Suppressor macrophage treated with lipopolysaccharide for 4 hours (primary cell): ENCODE data around the gene EPB41L3.
"Not testable (repeated sequence)": the region's sequence is repeated elsewhere in the genome, so short reads cannot be mapped to it uniquely, and the experiment has no call there.

Experiments
- DNase-seq: peaks from one replicate; pipeline ENCODE4 v3.0.0-alpha.2; 2020

The EPB41L3 gene

DNA sequence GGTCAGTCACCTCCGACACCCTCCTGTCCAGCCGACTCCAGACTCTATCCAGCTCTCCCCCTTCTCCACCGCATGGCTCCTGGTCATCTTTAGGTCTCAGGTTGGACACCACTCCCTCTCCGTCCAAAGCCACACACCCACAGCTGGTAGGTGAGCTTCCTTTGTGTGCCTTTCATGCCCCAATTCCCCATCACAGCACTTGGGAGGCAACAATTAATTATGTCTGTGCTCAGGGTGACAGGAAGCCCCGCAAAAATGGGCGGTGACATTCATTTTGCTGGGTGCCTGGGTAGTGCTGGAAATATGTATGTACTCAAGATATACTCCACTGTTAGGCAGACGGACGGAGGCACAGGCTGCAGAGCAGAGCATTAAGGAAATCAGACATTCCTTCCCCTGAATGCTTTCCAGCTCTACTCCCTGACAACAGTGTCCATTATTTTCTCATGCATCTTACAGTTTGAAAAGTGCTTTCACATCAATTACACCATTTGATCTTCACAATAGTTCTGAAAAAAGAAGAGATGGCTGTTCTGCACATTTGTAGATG lies 13.1 kb downstream of the EPB41L3 start:
- no peak for DNase-seq

DNA sequence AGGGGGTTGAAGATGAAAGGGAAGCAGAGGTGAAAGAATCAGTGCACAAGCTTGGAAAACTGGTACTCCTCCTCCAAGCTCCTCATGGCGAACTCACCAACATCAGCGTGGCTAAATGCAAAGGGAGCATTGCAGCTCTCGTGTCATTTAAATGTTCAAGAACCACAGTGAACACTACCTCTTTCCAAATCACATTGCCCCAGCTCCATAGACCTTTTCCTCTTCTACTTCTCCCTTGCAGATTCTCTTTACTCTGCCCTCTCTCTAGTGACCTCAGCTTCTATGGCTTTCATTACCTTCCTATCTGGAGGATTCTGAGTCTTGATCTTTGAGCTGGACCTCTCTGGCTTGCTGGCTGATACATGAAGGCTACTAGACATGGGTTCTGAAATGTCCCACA lies 14.3 kb downstream of the EPB41L3 start:
- DNase-seq, result no peak

- peak; percentile 72 for DNase-seq
Observed at GRCh38 chr18:5527603-5528002, 16.2 kb downstream of the EPB41L3 start.

GRCh38 chr18:5524660-5525059 lies 19.1 kb downstream of the EPB41L3 start:
- DNase-seq, result no peak

DNA sequence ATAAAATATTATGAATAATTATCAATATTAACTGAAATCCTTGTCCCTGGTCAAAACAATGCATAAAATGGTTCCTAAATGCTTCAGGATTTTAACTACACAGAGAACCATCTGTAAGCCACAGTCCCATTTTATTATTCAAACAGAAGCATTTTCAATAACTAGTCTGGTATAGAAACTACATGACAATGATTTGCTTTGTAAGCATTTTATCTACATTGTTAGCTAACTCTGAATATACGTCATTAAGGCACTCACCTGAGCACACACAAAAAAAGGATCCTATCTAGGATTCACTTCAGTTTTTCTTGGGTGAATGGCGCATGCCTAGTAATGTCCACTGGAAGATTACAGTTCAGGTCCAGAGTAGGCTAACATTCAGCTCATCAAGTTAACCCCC lies 22.8 kb downstream of the EPB41L3 start:
- no peak for DNase-seq

- no peak for DNase-seq
Observed at GRCh38 chr18:5520464-5520863, 23.3 kb downstream of the EPB41L3 start.

DNA sequence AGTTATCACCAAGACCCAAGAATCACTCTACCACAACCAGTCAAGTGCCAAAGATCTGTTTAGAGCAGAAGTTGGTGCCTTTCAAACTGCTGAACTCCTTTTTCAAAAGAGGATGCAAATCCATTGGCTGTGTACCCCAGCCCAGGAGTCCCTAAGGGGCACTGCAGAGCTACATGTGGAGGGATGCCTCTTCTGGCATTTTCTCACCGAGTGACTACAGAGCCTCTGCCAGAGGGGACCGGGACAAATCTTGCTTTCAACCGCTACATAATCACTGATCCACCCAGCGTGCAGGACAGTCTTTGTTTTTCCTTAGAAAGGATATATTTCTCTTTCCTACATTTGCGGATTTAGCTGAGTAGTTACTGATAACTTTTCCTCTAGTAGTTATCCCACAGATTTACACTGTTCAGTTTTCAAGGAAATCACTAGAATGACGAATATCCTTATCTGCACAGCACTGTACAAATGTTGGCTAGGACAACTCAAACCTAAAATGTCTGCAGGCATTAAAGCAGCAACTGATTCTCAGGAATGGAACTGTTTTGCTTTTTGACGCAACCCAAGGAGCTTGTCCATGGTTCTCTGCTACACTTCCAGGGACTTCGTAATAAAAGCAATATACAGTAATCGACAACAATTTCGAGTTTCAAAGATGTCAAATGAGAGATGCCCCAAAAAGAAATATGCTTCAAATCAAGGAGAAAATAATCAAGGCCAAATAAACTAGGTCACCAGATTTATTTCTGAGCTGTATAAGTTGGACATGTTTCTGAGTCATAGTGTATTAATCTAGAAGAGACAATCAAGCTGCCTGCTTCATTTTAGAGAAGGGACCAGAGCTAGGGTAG lies 24.1 kb downstream of the EPB41L3 start:
- DNase-seq, result no peak

GRCh38 chr18:5518899-5519371 lies 24.9 kb downstream of the EPB41L3 start:
- no peak for DNase-seq

GRCh38 chr18:5518179-5518770 lies 25.5 kb downstream of the EPB41L3 start:
- DNase-seq, result no peak

- DNase-seq, result no peak
Observed at GRCh38 chr18:5516841-5517240, 27.0 kb downstream of the EPB41L3 start.

DNA sequence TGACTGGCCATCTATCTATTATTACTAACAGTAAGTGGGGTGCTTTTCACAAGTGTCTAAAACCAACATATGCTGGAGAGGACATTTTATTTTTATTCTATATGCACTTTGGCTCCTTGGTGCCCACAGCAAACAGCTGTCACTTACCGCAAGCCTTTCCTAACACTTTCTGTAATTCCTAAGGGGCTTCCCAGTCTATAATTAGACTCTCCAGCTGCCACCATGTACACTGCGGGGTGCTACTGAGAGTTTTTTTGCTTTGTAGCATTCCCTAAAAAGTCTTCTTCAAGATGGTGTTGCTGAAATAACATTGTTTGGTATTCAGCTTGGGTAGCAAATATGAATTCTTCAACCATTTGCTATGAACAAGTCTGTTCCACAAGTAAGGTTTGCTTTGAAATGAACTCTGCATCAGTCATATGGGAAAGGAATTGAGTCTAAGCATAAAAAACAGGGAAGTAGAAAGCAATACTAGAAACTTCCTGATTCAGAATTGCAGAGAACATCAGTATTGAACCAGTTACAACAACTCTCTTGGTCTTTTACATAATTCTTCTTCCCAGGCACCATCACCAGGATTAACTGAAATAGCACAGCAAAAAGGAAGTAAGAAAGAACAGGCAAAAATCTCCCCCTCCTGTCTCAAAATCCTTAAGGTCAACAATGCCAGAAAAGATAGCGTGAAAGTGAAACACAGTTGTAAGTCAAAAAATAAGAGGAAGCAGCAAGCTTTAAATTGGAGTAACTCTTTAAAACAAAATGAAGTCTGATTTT lies 28.6 kb downstream of the EPB41L3 start:
- peak; percentile 93 for DNase-seq

- peak; percentile 80 for DNase-seq
Observed at GRCh38 chr18:5513947-5514346, 29.9 kb downstream of the EPB41L3 start.

DNA sequence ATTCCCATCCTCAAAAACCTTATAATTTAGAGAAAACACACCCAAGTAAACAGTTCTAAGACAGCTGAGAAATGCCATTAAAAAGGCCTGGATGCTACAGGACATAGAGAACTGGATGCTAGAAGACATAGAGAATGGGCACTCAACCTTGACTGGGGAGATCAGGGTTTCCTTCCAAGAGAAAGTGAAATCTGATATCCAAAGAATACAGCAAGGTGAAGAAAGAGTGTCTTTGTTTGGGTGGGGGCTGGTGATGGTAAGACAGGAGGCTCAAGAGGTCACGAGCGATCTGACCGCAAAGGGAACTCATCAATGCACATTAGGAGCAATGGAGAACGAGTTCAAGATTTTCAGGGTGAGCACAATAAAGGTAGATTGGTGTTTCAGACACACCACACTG lies 31.6 kb downstream of the EPB41L3 start:
- DNase-seq, result no peak

GRCh38 chr18:5511541-5511940 lies 32.3 kb downstream of the EPB41L3 start:
- not testable (repeated sequence) for DNase-seq

GRCh38 chr18:5510135-5510846 lies 33.5 kb downstream of the EPB41L3 start:
- DNase-seq, result peak; percentile 83

GRCh38 chr18:5508821-5509220 lies 35.0 kb downstream of the EPB41L3 start:
- DNase-seq, result no peak

- no peak for DNase-seq
Observed at GRCh38 chr18:5507756-5508155, 36.0 kb downstream of the EPB41L3 start.

- no peak for DNase-seq
Observed at GRCh38 chr18:5506174-5506573, 37.6 kb downstream of the EPB41L3 start.

DNA sequence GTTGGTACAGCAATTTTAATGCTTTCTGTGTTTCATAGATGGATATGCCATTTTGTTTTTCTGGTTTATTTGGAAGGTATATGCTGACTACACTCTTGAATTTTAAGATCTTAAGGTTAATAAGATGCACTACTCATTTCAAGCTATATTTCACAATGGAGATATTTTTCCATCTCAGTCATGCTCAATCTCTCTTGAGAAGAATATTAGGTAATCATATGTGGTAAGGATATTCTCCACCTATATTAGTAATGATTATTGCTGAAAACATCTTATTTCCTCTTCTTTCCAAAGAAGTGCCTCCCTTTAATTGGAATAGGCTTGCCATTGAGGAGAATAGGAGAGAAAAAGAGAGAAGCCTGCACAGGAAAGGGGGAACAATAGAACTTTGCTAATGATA lies 40.1 kb downstream of the EPB41L3 start:
- peak; percentile 51 for DNase-seq

GRCh38 chr18:5500158-5500939 lies 43.4 kb downstream of the EPB41L3 start:
- no peak for DNase-seq

DNA sequence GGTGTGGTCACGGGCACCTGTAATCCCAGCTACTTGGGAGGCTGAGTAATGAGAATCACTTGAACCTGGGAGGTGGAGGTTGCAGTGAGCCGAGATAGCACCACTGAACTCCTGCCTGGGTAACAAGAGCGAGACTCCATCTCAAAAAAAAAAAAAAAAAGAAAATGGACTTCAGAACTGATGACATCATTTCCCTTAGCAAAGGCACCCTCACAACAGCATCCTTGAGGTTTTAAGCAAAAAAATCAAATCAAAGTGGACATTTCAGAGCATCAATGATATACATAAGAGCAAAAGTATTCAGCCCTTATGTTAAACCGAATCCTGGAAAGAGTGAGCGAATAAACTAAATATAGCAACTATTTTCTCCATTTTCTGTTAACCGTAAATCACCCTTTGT lies 45.3 kb downstream of the EPB41L3 start:
- no peak for DNase-seq

GRCh38 chr18:5496305-5496704 lies 47.5 kb downstream of the EPB41L3 start:
- no peak for DNase-seq
